ENCODE data around the gene EXOSC10. TPM values are rescaled to one million over a fixed set of nuclear protein-coding genes. Genes with fewer than 3 reads are reported as not detected.

EXOSC10 gene
- total and polyA plus RNA-seq, 2 of the 4 experiments (the other 2 are of a cell fraction), result 64.5 to 66.0 TPM

GRCh38 chr1:11023201-11023600 is 76.5 kb downstream of the EXOSC10 start:
- Histone ChIP-seq H3K4me1 (ENCODE audit: control insufficient read depth, insufficient read depth, low read length) (no peaks in the 10 kb centered on the region), H2AK5ac (ENCODE audit: low read depth, low read length) (no peak overlapping the region), H3K4ac (ENCODE audit: low read depth, low read length) (no peak overlapping the region), H3K9me1 (ENCODE audit: insufficient read depth, low read length) (no peaks in the 10 kb centered on the region), H3K18ac (ENCODE audit: low read depth, low read length) (no peak overlapping the region), H3K4me3 (ENCODE audit: insufficient read depth, low read depth, low read length) (no peak overlapping the region), H2AK9ac (replicated peaks; ENCODE audit: low read depth, low read length, poor library complexity) (no peak overlapping the region), H3K27me3 (ENCODE audit: control insufficient read depth, insufficient read depth, low read length) (no peaks in the 10 kb centered on the region), H4K20me1 (ENCODE audit: insufficient read depth, low read length) (peaks cover 31% of the 10 kb centered on the region), H2BK15ac (ENCODE audit: low read depth, low read length) (no peak overlapping the region), H2BK5ac (ENCODE audit: low read depth, low read length, poor library complexity, severe bottlenecking) (no peak overlapping the region), H4K91ac (ENCODE audit: insufficient read depth, low read depth, low read length) (no peak overlapping the region), H3K9ac (ENCODE audit: low read depth, low read length) (no peak overlapping the region), H2BK20ac (ENCODE audit: low read depth, low read length) (no peak overlapping the region), H2BK120ac (ENCODE audit: low read depth, low read length) (no peak overlapping the region), H3K14ac (replicated peaks; ENCODE audit: low read depth, low read length) (no peak overlapping the region), H4K8ac (ENCODE audit: low read depth in 2 of 2, low read length in 2 of 2) (no peak overlapping the region), H3K56ac (ENCODE audit: extremely low read depth, insufficient read depth, low read length) (no peak overlapping the region), H4K5ac (ENCODE audit: low read depth, low read length) (no peak overlapping the region), H3K9me3 (ENCODE audit: control insufficient read depth, insufficient read depth, low read length) (no peaks in the 10 kb centered on the region), H3K23ac (ENCODE audit: low read depth, low read length) (no peak overlapping the region), H3K27ac (ENCODE audit: insufficient read depth, low read length) (no peak overlapping the region), H3K79me1 (ENCODE audit: low read depth in 1 of 2, low read length in 2 of 2) (peaks cover 18 to 21% of the 10 kb centered on the region in 2 experiments), H2AFZ (replicated peaks; ENCODE audit: low read length, poor library complexity) (no peak overlapping the region), H3K36me3 (ENCODE audit: control insufficient read depth, insufficient read depth, low read length) (peaks cover 60% of the 10 kb centered on the region), H3K4me2 (ENCODE audit: low read depth, low read length) (no peak overlapping the region)
- POLR2A ChIA-PET (ENCODE audit: unreplicated experiment), result no interaction called here
- no peak for ATAC-seq (ENCODE audit: low read depth)
- BruUV-seq (replicated peaks), result no TSS peak
- dilution Hi-C loops (cut with HindIII; ENCODE audit: low sequenced_read_pairs, unreplicated experiment) (no loop called here), intact Hi-C loops (cut with micrococcal nuclease) (no loop called here), in situ Hi-C loops (cut with MboI; ENCODE audit: low sequenced_read_pairs) (no loop called here)
- CTCF ChIA-PET, result no interaction called here
- DNase-seq, result no peak
- TF ChIP-seq BHLHE40 (IDR thresholded peaks at IDR 0.05; ENCODE audit: low read depth, low read length), result no peak
- TF ChIP-seq NFE2L2 (IDR thresholded peaks at IDR 0.05; ENCODE audit: low read depth, low read length), result no peak
- TF ChIP-seq, protein P1, sequence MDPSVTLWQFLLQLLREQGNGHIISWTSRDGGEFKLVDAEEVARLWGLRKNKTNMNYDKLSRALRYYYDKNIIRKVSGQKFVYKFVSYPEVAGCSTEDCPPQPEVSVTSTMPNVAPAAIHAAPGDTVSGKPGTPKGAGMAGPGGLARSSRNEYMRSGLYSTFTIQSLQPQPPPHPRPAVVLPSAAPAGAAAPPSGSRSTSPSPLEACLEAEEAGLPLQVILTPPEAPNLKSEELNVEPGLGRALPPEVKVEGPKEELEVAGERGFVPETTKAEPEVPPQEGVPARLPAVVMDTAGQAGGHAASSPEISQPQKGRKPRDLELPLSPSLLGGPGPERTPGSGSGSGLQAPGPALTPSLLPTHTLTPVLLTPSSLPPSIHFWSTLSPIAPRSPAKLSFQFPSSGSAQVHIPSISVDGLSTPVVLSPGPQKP (IDR thresholded peaks at IDR 0.05; ENCODE audit: borderline replicate concordance, low read depth, low read length), result no peak
- TF ChIP-seq RFX5 (IDR thresholded peaks at IDR 0.05; ENCODE audit: low read depth, low read length), result no peak
- no peak for TF ChIP-seq CHD1 (IDR thresholded peaks at IDR 0.05; ENCODE audit: low read depth, low read length)
- no peak for TF ChIP-seq MAFK (IDR thresholded peaks at IDR 0.05; ENCODE audit: low read depth, low read length)
- no peak for TF ChIP-seq FOS (IDR thresholded peaks at IDR 0.05; ENCODE audit: low read depth, low read length)
- TF ChIP-seq MXI1 (IDR thresholded peaks at IDR 0.05; ENCODE audit: borderline replicate concordance, low read depth, low read length), result no peak
- TF ChIP-seq, protein P2, sequence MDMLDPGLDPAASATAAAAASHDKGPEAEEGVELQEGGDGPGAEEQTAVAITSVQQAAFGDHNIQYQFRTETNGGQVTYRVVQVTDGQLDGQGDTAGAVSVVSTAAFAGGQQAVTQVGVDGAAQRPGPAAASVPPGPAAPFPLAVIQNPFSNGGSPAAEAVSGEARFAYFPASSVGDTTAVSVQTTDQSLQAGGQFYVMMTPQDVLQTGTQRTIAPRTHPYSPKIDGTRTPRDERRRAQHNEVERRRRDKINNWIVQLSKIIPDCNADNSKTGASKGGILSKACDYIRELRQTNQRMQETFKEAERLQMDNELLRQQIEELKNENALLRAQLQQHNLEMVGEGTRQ (IDR thresholded peaks at IDR 0.05; ENCODE audit: low read depth, low read length), result no peak
- no peak for TF ChIP-seq RAD21 (IDR thresholded peaks at IDR 0.05; ENCODE audit: low read length)
- WGBS, 2 experiments (ENCODE audit: extremely low coverage in 2 of 2, insufficient read length in 1 of 2), result 100% methylated on average over 3 of the region's 14 CpGs; no CpG with 5 or more reads in 1 of the 2 experiments

Data from IMR-90 (cell line).